ENCODE data around the gene ATAD3B.

DNA sequence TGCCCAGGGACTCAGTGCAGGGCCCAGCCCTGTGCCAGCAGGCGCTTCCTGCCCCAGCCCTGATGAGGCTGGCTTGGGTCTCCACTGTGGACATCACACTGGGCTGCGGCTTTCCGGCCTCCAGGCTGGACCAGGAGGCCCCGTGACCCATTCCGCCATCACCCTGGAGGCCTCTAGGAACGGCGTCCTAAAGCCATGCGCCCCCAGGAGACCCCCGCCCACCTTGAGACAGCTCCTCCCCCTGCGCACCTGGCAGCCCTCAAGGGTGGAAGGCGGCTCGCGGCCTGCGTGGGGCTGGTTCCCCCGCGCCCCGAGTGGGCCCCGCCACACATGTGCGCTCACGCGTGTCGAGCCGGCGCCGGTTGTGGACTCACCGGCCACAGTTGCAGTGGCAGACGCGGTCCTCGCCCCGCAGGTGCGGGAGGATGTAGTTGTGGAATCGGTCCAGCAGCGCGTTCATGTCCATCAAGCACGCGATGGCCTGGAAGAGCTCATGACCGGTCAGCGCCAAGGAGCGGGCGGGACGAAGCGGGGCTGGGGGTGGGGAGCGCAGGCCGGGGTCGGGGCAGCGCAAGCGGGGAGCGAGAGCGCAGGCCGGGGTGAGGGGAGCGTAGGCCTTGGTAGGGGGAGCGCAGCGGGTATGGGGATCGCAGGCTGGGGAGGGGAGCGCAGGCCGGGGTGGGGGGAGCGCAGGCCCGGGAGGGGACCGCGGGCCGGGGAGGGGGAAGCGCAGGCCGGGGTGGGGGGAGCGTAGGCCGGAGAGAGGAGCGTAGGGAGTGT, 67.9 kb downstream of the ATAD3B start:
- TF ChIP-seq, protein P1, sequence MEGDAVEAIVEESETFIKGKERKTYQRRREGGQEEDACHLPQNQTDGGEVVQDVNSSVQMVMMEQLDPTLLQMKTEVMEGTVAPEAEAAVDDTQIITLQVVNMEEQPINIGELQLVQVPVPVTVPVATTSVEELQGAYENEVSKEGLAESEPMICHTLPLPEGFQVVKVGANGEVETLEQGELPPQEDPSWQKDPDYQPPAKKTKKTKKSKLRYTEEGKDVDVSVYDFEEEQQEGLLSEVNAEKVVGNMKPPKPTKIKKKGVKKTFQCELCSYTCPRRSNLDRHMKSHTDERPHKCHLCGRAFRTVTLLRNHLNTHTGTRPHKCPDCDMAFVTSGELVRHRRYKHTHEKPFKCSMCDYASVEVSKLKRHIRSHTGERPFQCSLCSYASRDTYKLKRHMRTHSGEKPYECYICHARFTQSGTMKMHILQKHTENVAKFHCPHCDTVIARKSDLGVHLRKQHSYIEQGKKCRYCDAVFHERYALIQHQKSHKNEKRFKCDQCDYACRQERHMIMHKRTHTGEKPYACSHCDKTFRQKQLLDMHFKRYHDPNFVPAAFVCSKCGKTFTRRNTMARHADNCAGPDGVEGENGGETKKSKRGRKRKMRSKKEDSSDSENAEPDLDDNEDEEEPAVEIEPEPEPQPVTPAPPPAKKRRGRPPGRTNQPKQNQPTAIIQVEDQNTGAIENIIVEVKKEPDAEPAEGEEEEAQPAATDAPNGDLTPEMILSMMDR (IDR thresholded peaks at IDR 0.05 in 4 of 5, conservative IDR thresholded peaks at IDR 0.05 in 1 of 5) = no peak
- no peak for TF ChIP-seq POLR2A (IDR thresholded peaks at IDR 0.05)
